Mucosa of descending colon (tissue), 3 donors: ENCODE data around the gene PPME1. TPM values are rescaled to one million over a fixed set of nuclear protein-coding genes. Genes with fewer than 3 reads are reported as not detected.
A peak's percentile ranks its signal among the peaks of the same experiment; 100 is the strongest.

Source experiments
- ATAC-seq: fragments of 200-7000 bp; cut with Tn5 transposase; one replicate; pipeline ENCODE4 v1.9.1; 2020; ENCODE audit warnings: mild to moderate bottlenecking, moderate library complexity
- DNase-seq, 3 donors: peaks; one replicate each; pipeline ENCODE4 v3.0.0-alpha.2; 2020
- H3K36me3 ChIP-seq: fragments of 200-600 bp; one replicate; pipeline ENCODE4 v1.8.0; 2021; ENCODE audit warnings: low read depth, mild to moderate bottlenecking
- H3K4me1 ChIP-seq: fragments of 200-600 bp; one replicate; pipeline ENCODE4 v1.8.0; 2021; ENCODE audit warnings: low read depth, mild to moderate bottlenecking
- H3K4me3 ChIP-seq: fragments of 200-600 bp; one replicate; pipeline ENCODE4 v1.8.0; 2021; ENCODE audit warnings: mild to moderate bottlenecking
- H3K9me3 ChIP-seq: fragments of 200-600 bp; one replicate; pipeline ENCODE4 v1.8.0; 2021; ENCODE audit warnings: mild to moderate bottlenecking
- CTCF ChIP-seq: fragments of 200-600 bp; IDR thresholded peaks from one replicate; pipeline ENCODE4 v1.8.0; 2022; ENCODE audit warnings: antibody characterized with exemption, mild to moderate bottlenecking
- intact Hi-C, 2 donors: fragments of 100-400 bp; cut with DNase I in 1 of 2; cut with micrococcal nuclease in 1 of 2; formaldehyde crosslinking; loops; one replicate each; pipeline versions ENCODE4 v1.11.0 to v1.11.1; 2022; cut with DNase I, micrococcal nuclease
- total RNA-seq, 3 donors: library from RNA; stranded (reverse); fragmentation: NEBNext Ultra II Directional in 2 of 3; extraction: Animal tissue kit (Norgen Biotek cat#: 25700) in 2 of 3; gene quantifications; one replicate each; pipeline versions ENCODE4 v1.2.1 to v1.2.4, GENCODE V29; 2021 to 2023
- donor health status: DM: no; HTN: no; CAD: no; lungs with moderate emphysema.
- donor health status: DM: no; HTN: no; CAD: no.
- donor health status: DM: no; HTN: yes; CAD: no.

PPME1 gene
- total RNA-seq, 3 donors from 2014 or later = 22.3 to 36.0 (median 26.3) TPM

- no peak for DNase-seq
- no peaks in the 10 kb centered on the region for H3K36me3 ChIP-seq
- no peaks in the 10 kb centered on the region for H3K4me1 ChIP-seq
- intact Hi-C loops = no loop called here
- H3K4me3 ChIP-seq = no peak overlapping the region
- TF ChIP-seq CTCF = no peak
- no peaks in the 10 kb centered on the region for H3K9me3 ChIP-seq
- ATAC-seq = no peak
Measured at GRCh38 chr11:74276581-74276980, 105.5 kb downstream of the PPME1 start.

DNA sequence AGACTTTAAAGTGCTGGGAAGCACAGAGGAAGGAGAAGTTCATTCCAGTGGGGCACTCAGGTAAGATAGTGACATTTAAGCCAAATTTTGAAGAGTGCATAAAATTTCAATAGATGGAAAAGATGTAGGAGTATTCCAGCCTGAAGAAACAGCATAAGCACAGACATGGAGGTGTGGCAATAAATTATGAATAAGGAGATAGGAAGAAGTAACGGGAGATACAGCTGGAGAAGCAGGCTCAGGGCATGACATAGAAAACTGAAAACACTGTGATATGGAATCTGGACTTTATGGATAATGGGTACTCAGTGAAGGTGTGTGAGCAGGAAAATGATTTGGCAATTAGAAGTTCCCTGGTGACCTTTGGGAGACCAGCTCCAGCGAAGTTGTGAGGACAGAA is 107.0 kb downstream of the PPME1 start:
- DNase-seq (no peak), ATAC-seq (no peak)
- no peak for TF ChIP-seq CTCF
- Histone ChIP-seq H3K9me3 (no peaks in the 10 kb centered on the region), H3K36me3 (no peaks in the 10 kb centered on the region), H3K4me3 (no peak overlapping the region), H3K4me1 (no peaks in the 10 kb centered on the region)
- intact Hi-C loops = no loop called here

- Histone ChIP-seq H3K4me1 (no peaks in the 10 kb centered on the region), H3K4me3 (no peak overlapping the region), H3K9me3 (no peaks in the 10 kb centered on the region), H3K36me3 (no peaks in the 10 kb centered on the region)
- TF ChIP-seq CTCF = no peak
- DNase-seq (peak in 1 of 3 donors; percentile 62), ATAC-seq (peak; percentile 33)
- intact Hi-C loops = no loop called here
Measured at GRCh38 chr11:74278721-74279161, 107.7 kb downstream of the PPME1 start.

DNA sequence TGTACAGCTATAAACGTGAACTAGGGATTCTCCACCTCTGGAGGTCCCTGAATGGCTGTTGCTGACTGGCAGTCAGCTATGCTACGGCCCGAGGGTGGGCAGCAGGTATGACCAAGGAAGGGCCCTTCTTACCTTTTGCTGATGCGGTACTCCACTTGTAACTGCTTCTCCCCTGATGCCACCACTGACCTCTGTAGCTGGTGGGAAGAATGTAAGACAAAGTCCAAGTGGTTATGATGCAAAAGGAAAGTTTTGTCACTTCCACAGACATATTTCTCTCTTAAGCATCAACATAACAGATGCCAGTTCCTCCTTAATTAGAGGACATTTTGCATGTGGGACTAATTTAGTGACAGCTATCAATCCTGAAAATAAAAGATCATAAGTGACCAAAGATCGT is 108.2 kb downstream of the PPME1 start:
- intact Hi-C loops = no loop called here
- no peak for TF ChIP-seq CTCF
- Histone ChIP-seq H3K4me1 (no peaks in the 10 kb centered on the region), H3K9me3 (no peaks in the 10 kb centered on the region), H3K36me3 (no peaks in the 10 kb centered on the region), H3K4me3 (no peak overlapping the region)
- ATAC-seq = no peak
- no peak for DNase-seq

DNA sequence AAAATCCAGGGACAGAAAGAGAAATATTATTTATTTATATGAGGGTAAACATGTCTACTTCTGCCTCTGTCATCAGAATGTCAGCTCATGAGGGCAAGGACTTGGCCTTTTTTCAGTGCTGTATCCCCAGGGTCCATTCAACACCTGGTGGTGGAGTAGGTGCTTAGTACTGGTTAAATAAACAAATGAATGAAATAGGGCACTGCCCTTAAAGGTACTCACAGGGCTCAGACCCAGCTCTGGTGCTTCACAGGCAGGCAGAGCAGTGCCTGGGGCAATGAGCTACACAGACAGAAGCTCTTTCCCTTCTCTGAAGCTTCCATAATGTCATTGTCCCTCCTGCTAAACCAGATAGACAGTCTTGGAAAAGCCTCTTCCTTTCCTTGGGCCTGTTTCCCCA is 109.4 kb downstream of the PPME1 start:
- TF ChIP-seq CTCF = no peak
- intact Hi-C loops = no loop called here
- Histone ChIP-seq H3K36me3 (no peaks in the 10 kb centered on the region), H3K4me3 (no peak overlapping the region), H3K9me3 (no peaks in the 10 kb centered on the region), H3K4me1 (no peaks in the 10 kb centered on the region)
- DNase-seq (no peak), ATAC-seq (no peak)

DNA sequence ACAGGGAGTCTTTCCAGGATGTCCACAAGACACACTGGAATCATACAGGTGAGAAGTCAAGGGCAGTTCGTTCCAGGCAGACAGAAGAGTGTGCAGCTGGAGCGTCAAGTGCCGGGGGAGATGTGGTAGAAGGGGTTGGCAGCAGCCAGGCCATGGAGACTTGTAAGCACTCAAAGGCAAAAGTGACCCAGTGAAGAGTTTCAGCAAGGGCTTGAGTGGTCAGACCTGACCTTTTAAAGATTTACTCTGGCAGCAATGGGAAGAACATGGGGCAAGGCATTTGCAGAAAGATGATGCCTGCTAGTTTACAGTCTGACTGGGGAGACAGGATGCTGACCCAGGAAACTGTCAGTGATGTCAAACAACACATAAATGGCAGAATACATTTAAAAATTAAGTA is 111.3 kb downstream of the PPME1 start:
- H3K36me3 ChIP-seq = no peaks in the 10 kb centered on the region
- no peaks in the 10 kb centered on the region for H3K4me1 ChIP-seq
- DNase-seq = no peak
- TF ChIP-seq CTCF = no peak
- no peaks in the 10 kb centered on the region for H3K9me3 ChIP-seq
- intact Hi-C loops = no loop called here
- H3K4me3 ChIP-seq = no peak overlapping the region
- no peak for ATAC-seq
